ENCODE measurements around the gene SNX13.

DNA sequence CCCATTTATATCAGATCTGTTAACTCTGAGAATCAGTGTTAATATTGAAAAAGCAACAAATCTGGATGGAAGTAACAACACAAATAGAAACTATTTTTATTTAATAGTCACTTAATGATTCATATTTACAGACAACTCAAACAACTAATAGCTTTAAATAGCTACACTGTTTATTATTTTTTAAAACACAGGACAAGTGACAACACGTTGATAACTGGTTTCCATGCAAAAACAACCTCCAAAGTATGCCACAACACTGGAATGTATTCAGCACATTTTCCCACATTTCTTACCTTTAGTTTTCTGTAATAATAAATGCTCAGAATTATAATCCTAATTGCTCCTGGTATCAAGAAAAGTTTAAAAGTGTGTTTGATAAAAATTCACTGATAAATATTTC lies 4.0 kb downstream of the SNX13 start:
- TF ChIP-seq, protein P1, sequence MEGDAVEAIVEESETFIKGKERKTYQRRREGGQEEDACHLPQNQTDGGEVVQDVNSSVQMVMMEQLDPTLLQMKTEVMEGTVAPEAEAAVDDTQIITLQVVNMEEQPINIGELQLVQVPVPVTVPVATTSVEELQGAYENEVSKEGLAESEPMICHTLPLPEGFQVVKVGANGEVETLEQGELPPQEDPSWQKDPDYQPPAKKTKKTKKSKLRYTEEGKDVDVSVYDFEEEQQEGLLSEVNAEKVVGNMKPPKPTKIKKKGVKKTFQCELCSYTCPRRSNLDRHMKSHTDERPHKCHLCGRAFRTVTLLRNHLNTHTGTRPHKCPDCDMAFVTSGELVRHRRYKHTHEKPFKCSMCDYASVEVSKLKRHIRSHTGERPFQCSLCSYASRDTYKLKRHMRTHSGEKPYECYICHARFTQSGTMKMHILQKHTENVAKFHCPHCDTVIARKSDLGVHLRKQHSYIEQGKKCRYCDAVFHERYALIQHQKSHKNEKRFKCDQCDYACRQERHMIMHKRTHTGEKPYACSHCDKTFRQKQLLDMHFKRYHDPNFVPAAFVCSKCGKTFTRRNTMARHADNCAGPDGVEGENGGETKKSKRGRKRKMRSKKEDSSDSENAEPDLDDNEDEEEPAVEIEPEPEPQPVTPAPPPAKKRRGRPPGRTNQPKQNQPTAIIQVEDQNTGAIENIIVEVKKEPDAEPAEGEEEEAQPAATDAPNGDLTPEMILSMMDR (IDR thresholded peaks at IDR 0.05), result no peak
- TF ChIP-seq POLR2A (IDR thresholded peaks at IDR 0.05), result no peak

All from lower leg skin (tissue), 3 donors.